Stimulated activated CD8-positive, alpha-beta memory T cell treated with anti-CD3 and anti-CD28 coated beads, Interleukin-7, amount 100 ng/mL, for 1 hour (primary cell): ENCODE results near the gene FOXJ3.

Source experiments
- DNase-seq, 2 donors: peaks; one replicate each; pipeline ENCODE4 v3.0.0-alpha.2; 2020; ENCODE audit warnings: low read depth in 2 of 2

FOXJ3 gene

GRCh38 chr1:42189931-42190853 is 144.8 kb downstream of the FOXJ3 start:
- DNase-seq, result no peak

GRCh38 chr1:42186152-42186551 is 148.9 kb downstream of the FOXJ3 start:
- DNase-seq, result no peak

GRCh38 chr1:42184616-42185015 is 150.4 kb downstream of the FOXJ3 start:
- no peak for DNase-seq

- DNase-seq, result no peak
Observed at GRCh38 chr1:42183957-42184268, 151.1 kb downstream of the FOXJ3 start.

GRCh38 chr1:42183210-42183956 is 151.7 kb downstream of the FOXJ3 start:
- DNase-seq, result no peak

- no peak for DNase-seq
Observed at GRCh38 chr1:42181687-42182086, 153.3 kb downstream of the FOXJ3 start.

GRCh38 chr1:42179900-42180329 is 155.1 kb downstream of the FOXJ3 start:
- DNase-seq, result no peak

- DNase-seq, result no peak
Observed at GRCh38 chr1:42179275-42179674, 155.8 kb downstream of the FOXJ3 start.

- no peak for DNase-seq
Observed at GRCh38 chr1:42178249-42178648, 156.8 kb downstream of the FOXJ3 start.

GRCh38 chr1:42177541-42177981 is 157.5 kb downstream of the FOXJ3 start:
- no peak for DNase-seq

- no peak for DNase-seq
Observed at GRCh38 chr1:42176902-42177519, 158.0 kb downstream of the FOXJ3 start.

- DNase-seq, result no peak
Observed at GRCh38 chr1:42175314-42176054, 159.6 kb downstream of the FOXJ3 start.

GRCh38 chr1:42173961-42174735 is 160.9 kb downstream of the FOXJ3 start:
- DNase-seq, result no peak

GRCh38 chr1:42173155-42173933 is 161.7 kb downstream of the FOXJ3 start:
- DNase-seq, result peak; percentile 22 to 54

GRCh38 chr1:42172381-42173133 is 162.5 kb downstream of the FOXJ3 start:
- DNase-seq, result no peak

GRCh38 chr1:42171679-42172266 is 163.3 kb downstream of the FOXJ3 start:
- DNase-seq, result no peak

GRCh38 chr1:42170779-42171621 is 164.0 kb downstream of the FOXJ3 start:
- no peak for DNase-seq

GRCh38 chr1:42168763-42169162 is 166.3 kb downstream of the FOXJ3 start:
- no peak for DNase-seq
